Subcutaneous adipose tissue (tissue), 4 donors: ENCODE measurements around the gene CAMSAP1. TPM values are rescaled to one million over a fixed set of nuclear protein-coding genes. Genes with fewer than 3 reads are reported as not detected.

Source experiments
- total RNA-seq, 4 donors: library from RNA; depleted of rRNA; stranded (reverse); fragments of >200 nt; gene quantifications; one replicate each; pipeline ENCODE4 v1.1.0, GENCODE V29; 2016
- TF ChIP-seq, protein P1 (sequence below): fragments of 450-650 bp; IDR thresholded peaks from one replicate; pipeline ENCODE4 v1.5.1; 2016; ENCODE audit warnings: low read depth, mild to moderate bottlenecking, control low read depth, antibody characterized with exemption, moderate library complexity

CAMSAP1 gene
- total RNA-seq, 4 donors from 2014 or later, result 23.6 to 35.0 (median 24.1) TPM

DNA sequence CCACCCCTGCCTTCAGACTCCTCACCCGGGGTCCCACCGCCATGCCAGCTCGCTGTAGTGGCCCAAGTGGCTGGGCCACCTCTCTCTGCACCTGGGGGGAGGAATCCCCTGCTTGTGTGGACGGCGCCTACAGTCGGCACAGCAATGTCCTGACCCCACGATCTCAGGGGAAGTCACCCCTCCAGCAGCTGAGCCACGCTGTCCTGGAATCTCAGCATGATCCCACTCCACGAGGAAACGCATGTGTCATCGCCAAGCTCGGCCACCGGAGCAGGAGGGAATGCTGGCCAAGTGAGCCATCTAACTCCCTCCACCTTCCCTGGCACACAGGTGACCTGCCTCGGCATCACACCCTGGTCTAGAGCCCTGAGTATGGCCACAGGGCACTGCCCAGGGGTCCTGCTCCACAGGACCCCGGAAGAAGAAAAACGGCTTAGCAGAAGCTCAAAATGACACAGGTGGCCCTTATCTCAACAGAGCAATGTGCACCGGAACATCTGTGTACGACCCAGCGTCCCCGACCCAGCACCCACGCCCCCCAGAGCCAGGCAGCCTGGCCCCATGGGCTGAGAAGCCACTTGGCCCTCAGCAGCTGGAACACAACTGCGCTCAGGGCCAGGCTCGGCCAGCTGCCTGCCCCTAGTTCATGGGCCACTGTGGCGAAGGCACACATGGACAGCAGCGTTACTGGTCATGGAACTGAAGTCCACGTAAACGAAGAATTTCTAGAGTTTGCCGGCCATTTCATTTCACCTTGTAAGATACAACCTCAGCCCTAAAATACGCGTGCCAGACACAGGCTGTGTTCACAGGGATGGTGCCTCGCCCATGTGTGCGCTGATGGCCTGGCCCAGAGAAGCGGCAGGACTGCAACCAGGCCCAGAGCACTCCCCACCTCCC is 23.4 kb upstream of the CAMSAP1 start:
- TF ChIP-seq, protein P1, sequence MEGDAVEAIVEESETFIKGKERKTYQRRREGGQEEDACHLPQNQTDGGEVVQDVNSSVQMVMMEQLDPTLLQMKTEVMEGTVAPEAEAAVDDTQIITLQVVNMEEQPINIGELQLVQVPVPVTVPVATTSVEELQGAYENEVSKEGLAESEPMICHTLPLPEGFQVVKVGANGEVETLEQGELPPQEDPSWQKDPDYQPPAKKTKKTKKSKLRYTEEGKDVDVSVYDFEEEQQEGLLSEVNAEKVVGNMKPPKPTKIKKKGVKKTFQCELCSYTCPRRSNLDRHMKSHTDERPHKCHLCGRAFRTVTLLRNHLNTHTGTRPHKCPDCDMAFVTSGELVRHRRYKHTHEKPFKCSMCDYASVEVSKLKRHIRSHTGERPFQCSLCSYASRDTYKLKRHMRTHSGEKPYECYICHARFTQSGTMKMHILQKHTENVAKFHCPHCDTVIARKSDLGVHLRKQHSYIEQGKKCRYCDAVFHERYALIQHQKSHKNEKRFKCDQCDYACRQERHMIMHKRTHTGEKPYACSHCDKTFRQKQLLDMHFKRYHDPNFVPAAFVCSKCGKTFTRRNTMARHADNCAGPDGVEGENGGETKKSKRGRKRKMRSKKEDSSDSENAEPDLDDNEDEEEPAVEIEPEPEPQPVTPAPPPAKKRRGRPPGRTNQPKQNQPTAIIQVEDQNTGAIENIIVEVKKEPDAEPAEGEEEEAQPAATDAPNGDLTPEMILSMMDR, result no peak

DNA sequence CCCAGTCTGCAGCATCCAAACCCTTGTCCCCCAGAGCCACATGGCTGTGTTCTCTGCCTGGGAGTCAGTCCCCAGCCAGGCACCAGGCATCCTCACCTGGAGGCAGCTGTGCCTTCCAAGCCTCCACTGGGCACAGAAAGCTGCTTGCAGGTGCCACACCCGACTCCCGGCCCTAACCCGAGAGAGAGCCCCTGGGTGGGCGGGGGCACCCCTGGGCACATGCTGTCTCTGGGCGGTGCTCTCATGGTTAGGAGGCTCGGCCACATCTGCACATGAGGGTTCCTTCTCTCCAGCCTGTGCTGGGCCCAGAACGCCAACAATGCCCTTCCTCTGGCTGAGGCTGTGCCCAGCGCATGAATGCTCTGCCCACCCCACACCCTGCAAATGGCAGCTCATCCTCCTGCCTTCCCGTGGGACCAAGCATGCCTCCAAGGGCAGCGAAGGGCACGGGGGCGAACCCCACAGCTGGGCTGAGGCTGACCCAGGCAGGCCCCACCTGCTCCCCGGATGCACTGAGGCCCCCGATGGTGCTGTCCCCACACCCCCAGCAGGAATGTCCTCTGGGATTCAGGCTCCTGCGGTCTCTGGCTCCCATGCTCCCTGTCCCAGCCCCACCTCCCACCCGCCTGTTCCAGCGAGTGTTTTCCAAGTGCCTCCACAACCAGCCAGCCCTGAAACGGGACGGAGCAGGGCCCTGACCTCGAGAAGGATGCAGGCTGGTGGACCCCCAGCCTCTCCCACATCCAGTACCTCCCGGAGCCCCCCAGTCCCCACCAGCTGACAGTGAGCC is 22.5 kb upstream of the CAMSAP1 start:
- TF ChIP-seq, protein P1, result no peak

DNA sequence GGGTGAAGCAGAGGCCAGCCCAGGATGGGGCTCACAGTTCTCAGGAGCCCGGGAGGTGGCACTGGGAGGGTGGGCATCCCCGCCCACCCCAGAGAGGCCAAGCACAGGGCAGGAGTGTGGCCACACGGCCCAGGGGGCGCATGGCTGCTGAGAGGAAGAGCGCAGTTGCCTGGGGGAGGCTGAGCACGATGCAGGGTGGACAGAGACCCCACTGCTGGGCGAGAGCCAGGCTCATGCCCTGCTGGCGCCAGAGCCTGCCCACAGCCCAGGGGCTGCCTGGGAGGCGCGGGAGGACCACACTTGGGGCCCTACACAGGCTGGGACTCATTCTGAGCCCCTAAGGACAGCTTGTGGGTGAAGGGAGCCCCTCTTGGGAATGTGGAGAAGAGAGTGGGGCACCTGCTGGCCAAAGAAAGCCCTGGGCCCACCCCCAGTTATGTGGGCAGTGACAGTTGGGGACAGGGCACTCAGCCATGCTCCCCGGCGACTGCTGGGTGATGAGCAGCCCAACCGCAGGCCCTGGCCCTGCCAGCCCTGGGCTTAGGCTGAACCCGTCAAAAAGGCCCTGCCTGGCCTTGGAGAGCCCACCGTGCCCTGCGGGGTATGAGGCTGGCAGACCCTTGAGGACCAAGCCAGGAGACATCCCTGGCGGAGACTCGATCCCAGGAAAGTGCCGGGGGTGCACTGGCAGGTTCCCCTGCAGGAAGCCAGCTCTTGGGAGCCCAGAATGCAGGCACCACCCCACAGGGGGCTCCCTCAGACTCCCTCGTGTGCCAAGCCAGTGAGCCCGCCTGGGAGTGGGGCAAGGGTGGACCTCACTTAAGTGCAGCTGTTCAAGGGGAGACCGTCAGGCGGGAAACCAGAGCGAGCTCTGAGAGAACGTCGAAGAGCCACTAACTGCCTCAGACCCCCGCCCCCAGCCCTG is 21.6 kb upstream of the CAMSAP1 start:
- TF ChIP-seq, protein P1, result no peak

DNA sequence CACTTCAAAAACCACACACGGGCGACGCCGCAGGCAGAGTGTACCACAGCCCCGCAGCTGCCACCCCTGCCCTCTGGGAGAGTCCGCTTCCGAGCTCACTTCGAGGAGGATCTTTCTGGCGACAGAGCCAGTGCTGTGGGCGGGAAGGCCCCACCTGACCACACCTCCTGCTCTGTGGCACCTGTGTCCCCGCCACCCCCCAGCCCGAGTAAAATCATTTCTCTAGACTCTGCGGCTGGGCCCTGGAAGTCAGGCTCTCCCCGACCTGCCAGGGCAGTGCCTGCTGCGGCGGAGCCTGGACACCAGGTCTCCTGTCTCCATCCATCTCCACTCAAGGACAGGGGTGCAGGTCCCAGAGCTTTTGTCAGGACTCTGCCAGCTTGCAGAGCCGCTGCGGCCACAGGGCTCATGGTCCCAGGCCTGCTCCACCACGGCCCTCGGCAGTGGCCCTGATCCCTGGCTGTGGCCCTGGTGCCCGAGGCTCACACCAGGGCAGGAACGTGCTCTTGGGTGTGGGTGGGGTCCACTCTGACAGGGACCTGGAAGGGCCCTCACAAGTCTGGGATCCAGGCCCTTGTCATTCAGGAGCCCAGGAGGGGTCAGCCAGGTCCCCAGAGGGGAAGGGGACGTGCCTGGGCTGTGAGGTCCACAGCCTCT is 20.9 kb upstream of the CAMSAP1 start:
- TF ChIP-seq, protein P1, result no peak

DNA sequence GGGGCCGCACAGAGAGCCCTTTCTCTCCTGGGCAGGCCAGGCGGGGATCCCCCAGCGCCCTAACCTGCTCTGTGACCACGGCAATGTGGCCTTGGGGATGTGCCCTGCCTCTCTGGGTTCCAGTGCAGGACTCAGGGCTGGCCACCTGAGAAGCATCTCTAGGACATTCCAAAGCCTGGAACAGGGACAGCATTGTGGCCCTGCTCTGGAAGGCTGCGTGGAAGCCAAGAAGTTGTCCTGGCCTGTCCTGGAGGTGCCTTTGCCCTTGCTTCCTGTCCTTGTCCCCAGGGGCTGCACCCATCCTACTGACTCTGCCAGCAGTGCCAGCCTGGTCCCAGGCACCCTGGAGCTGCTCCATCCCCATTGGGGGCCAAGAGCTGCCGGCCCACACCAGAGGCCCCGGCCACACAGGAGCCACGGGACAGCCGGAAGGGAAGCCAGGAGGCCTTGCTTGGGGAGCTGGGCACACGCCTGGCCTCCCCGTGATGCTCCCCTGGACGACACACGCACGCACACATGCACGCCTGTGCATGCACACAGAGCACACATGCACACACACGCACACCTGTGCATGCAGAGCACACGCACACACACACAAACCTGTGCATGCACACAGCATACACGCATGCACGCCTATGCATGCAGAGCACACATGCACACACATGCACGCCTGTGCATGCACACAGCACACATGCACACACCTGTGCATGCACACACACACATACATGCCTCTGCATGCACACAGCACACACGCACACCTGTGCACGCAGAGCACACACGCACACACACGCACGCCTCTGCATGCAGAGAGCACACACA is 20.1 kb upstream of the CAMSAP1 start:
- TF ChIP-seq, protein P1, result no peak
